CD14-positive monocyte (primary cell): ENCODE data around the gene DRAXIN. TPM values are rescaled to one million over a fixed set of nuclear protein-coding genes. Genes with fewer than 3 reads are reported as not detected.

Experiments used
- DNase-seq, 3 donors: peaks; one replicate each; pipeline ENCODE4 v3.0.0-alpha.2; 2011 to 2022
- H2AFZ ChIP-seq: 2 replicates; pipeline ENCODE4 v1.6.0; 2012; ENCODE audit warnings: mild to moderate bottlenecking, low read depth, low read length, inconsistent platforms; ENCODE audit not compliant: insufficient read depth, poor library complexity, severe bottlenecking
- H3K27ac ChIP-seq, 2 donors: 1 replicate in 1 of 2; 2 replicates in 1 of 2; pipeline ENCODE4 v1.5.1; 2012 to 2013; ENCODE audit warnings: low read length in 2 of 2, control low read depth in 1 of 2, inconsistent platforms in 1 of 2, low read depth in 1 of 2, mild to moderate bottlenecking in 1 of 2
- H3K27me3 ChIP-seq, 2 donors: one replicate each; pipeline versions ENCODE4 v1.6.0 to v1.6.1; 2011 to 2013; ENCODE audit warnings: low read length in 2 of 2; ENCODE audit not compliant: control insufficient read depth in 2 of 2, insufficient read depth in 2 of 2
- H3K36me3 ChIP-seq, 2 donors: replicated peaks in 1 of 2; 1 replicate in 1 of 2; 2 replicates in 1 of 2; pipeline versions ENCODE4 v1.5.1 to v1.6.1; 2012 to 2013; ENCODE audit warnings: low read length in 2 of 2, control low read depth in 1 of 2, inconsistent platforms in 1 of 2, mild to moderate bottlenecking in 1 of 2; ENCODE audit not compliant: insufficient read depth in 2 of 2, control insufficient read depth in 1 of 2
- H3K4me1 ChIP-seq, 2 donors: 1 replicate in 1 of 2; 2 replicates in 1 of 2; pipeline versions ENCODE4 v1.5.1 to v1.6.1; 2012 to 2013; ENCODE audit warnings: low read length in 2 of 2, control low read depth in 1 of 2, inconsistent platforms in 1 of 2, mild to moderate bottlenecking in 1 of 2, moderate library complexity in 1 of 2; ENCODE audit not compliant: insufficient read depth in 2 of 2, control insufficient read depth in 1 of 2
- H3K4me2 ChIP-seq: replicated peaks from 2 replicates; pipeline ENCODE3; 2012; ENCODE audit warnings: low read length, moderate library complexity, mild to moderate bottlenecking; ENCODE audit not compliant: poor library complexity, severe bottlenecking; ENCODE audit errors: extremely low read depth
- H3K4me3 ChIP-seq, 3 experiments: fragments of 200-600 bp in 1 of 3; sonication (generic) in 1 of 3; replicated peaks in 1 of 3; 1 replicate in 2 of 3; 2 replicates in 1 of 3; pipeline ENCODE4 v1.5.1; 2011 to 2013; ENCODE audit warnings: low read length in 3 of 3, mild to moderate bottlenecking in 3 of 3, control low read depth in 2 of 3, low read depth in 2 of 3, inconsistent platforms in 1 of 3, moderate library complexity in 1 of 3
- H3K79me2 ChIP-seq: 2 replicates; pipeline ENCODE4 v1.6.0; 2012; ENCODE audit warnings: mild to moderate bottlenecking, control low read depth, inconsistent platforms, low read length, moderate library complexity; ENCODE audit not compliant: insufficient read depth
- H3K9ac ChIP-seq: 2 replicates; pipeline ENCODE4 v1.6.0; 2017; ENCODE audit warnings: low read length, mild to moderate bottlenecking; ENCODE audit not compliant: insufficient read depth, poor library complexity, severe bottlenecking
- H3K9me3 ChIP-seq, 2 donors: replicated peaks in 1 of 2; 1 replicate in 1 of 2; 2 replicates in 1 of 2; pipeline versions ENCODE4 v1.5.1 to v1.6.1; 2012 to 2013; ENCODE audit warnings: low read length in 2 of 2, control low read depth in 1 of 2; ENCODE audit not compliant: control insufficient read depth in 1 of 2, insufficient read depth in 1 of 2
- H4K20me1 ChIP-seq: 2 replicates; pipeline ENCODE4 v1.6.0; 2012; ENCODE audit warnings: mild to moderate bottlenecking, low read length, control low read depth, moderate library complexity; ENCODE audit not compliant: insufficient read depth
- H3K27ac Mint-ChIP-seq, 7 donors: one replicate each; pipeline ENCODE4 v1.8.0; 2020; ENCODE audit warnings: mild to moderate bottlenecking in 7 of 7, mixed read lengths in 7 of 7, moderate library complexity in 6 of 7, inconsistent platforms in 2 of 7
- H3K27me3 Mint-ChIP-seq, 3 donors: one replicate each; pipeline ENCODE4 v1.8.0; 2021 to 2022; ENCODE audit warnings: low read depth in 3 of 3, mild to moderate bottlenecking in 3 of 3, mixed read lengths in 3 of 3, moderate library complexity in 3 of 3, inconsistent platforms in 1 of 3
- H3K36me3 Mint-ChIP-seq, 2 donors: one replicate each; pipeline ENCODE4 v1.8.0; 2020; ENCODE audit warnings: mixed read lengths in 2 of 2, inconsistent platforms in 1 of 2, mild to moderate bottlenecking in 1 of 2
- H3K4me1 Mint-ChIP-seq: one replicate; pipeline ENCODE4 v1.8.0; 2020; ENCODE audit warnings: mild to moderate bottlenecking, mixed read lengths
- H3K4me3 Mint-ChIP-seq, 2 donors: one replicate each; pipeline ENCODE4 v1.8.0; 2020; ENCODE audit warnings: mild to moderate bottlenecking in 2 of 2, mixed read lengths in 2 of 2, moderate library complexity in 1 of 2
- H3K9me3 Mint-ChIP-seq, 7 donors: one replicate each; pipeline ENCODE4 v1.8.0; 2020 to 2022; ENCODE audit warnings: mixed read lengths in 7 of 7, mild to moderate bottlenecking in 6 of 7, moderate library complexity in 6 of 7, inconsistent platforms in 2 of 7
- WGBS: methylation state at CpG from one replicate; pipeline ENCODE4 v1.1.5; 2013; ENCODE audit warnings: missing lambda C conversion rate; ENCODE audit not compliant: insufficient coverage; 5-methylcytosine and 5-hydroxymethylcytosine counted together
- intact Hi-C, 2 donors: fragments of 100-400 bp; cut with micrococcal nuclease; formaldehyde crosslinking; loops; one replicate each; pipeline versions ENCODE4 v1.15.0 to v1.15.1; 2023
- polyA plus RNA-seq, 3 donors: library from polyadenylated mRNA; depleted of rRNA in 1 of 3; unstranded in 2 of 3; stranded (reverse) in 1 of 3; fragments of 300-500 nt in 2 of 3; fragments of >200 nt in 1 of 3; fragmentation: Illumina TruSeq in 2 of 3; gene quantifications; 1 replicate in 2 of 3; 2 replicates in 1 of 3; pipeline ENCODE4 v1.2.3, GENCODE V29; 2012 to 2021
- TF ChIP-seq, protein P1 (sequence below): fragments of 200-600 bp; IDR thresholded peaks from one replicate; pipeline ENCODE4 v1.8.0; 2022; ENCODE audit warnings: antibody characterized with exemption, mild to moderate bottlenecking

The DRAXIN gene
- polyA plus RNA-seq, 3 donors, result 0.14 to 0.27 (median 0.18) TPM

DNA sequence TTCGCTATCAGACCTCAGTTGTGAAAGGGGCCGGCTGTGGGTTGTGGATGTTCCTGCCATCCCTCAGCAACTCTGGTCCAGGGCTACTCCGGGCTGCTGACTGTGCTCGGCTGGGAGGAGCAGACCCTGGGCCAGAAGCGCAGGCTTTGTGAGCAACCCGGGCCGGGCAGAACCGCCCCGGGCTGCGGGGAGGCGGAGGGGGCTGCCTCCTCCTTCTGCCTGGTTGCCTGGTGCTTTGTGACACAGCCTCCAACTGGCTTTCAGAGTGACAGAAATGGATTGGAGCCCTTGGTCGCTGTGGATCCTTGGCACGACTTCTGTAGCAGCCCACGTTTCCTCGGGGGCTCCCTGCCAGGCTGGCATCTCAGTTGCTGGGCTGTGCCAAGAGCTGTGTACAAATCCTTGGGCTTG, 10.0 kb downstream of the DRAXIN start:
- Mint-ChIP-seq H3K27ac (no peak overlapping the region), H3K36me3 (no peaks in the 10 kb centered on the region), H3K4me1 (no peaks in the 10 kb centered on the region), H3K27me3 (peaks cover 22 to 46% (median 32%) of the 10 kb centered on the region in 3 donors), H3K4me3 (no peak overlapping the region), H3K9me3 (peaks cover 0 to 3% (median 0%) of the 10 kb centered on the region in 7 donors)
- Histone ChIP-seq H3K4me2 (no peak overlapping the region), H3K9me3 (no peaks in the 10 kb centered on the region), H3K79me2 (no peaks in the 10 kb centered on the region), H3K4me1 (no peaks in the 10 kb centered on the region), H3K9ac (no peak overlapping the region), H3K36me3 (no peaks in the 10 kb centered on the region), H4K20me1 (no peaks in the 10 kb centered on the region), H2AFZ (no peak overlapping the region), H3K4me3 (no peak overlapping the region), H3K27ac (no peak overlapping the region), H3K27me3 (peaks cover 0 to 25% of the 10 kb centered on the region in 2 donors)
- WGBS, result 73% methylated on average over 15 of the region's 15 CpGs
- intact Hi-C loops, result no loop called here
- TF ChIP-seq, protein P1, sequence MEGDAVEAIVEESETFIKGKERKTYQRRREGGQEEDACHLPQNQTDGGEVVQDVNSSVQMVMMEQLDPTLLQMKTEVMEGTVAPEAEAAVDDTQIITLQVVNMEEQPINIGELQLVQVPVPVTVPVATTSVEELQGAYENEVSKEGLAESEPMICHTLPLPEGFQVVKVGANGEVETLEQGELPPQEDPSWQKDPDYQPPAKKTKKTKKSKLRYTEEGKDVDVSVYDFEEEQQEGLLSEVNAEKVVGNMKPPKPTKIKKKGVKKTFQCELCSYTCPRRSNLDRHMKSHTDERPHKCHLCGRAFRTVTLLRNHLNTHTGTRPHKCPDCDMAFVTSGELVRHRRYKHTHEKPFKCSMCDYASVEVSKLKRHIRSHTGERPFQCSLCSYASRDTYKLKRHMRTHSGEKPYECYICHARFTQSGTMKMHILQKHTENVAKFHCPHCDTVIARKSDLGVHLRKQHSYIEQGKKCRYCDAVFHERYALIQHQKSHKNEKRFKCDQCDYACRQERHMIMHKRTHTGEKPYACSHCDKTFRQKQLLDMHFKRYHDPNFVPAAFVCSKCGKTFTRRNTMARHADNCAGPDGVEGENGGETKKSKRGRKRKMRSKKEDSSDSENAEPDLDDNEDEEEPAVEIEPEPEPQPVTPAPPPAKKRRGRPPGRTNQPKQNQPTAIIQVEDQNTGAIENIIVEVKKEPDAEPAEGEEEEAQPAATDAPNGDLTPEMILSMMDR, result no peak
- DNase-seq, result no peak

- WGBS, result 84% methylated on average over 14 of the region's 15 CpGs
- Histone ChIP-seq H3K4me1 (no peaks in the 10 kb centered on the region), H3K36me3 (no peaks in the 10 kb centered on the region), H3K4me3 (no peak overlapping the region), H3K27ac (no peak overlapping the region), H3K9me3 (no peaks in the 10 kb centered on the region), H3K79me2 (no peaks in the 10 kb centered on the region), H3K9ac (no peak overlapping the region), H3K27me3 (peaks cover 0 to 25% of the 10 kb centered on the region in 2 donors), H3K4me2 (no peak overlapping the region), H2AFZ (no peak overlapping the region), H4K20me1 (no peaks in the 10 kb centered on the region)
- Mint-ChIP-seq H3K4me3 (no peak overlapping the region), H3K27me3 (peaks cover 22 to 46% (median 32%) of the 10 kb centered on the region in 3 donors), H3K9me3 (peaks cover 0 to 3% (median 0%) of the 10 kb centered on the region in 7 donors), H3K27ac (no peak overlapping the region), H3K36me3 (no peaks in the 10 kb centered on the region), H3K4me1 (no peaks in the 10 kb centered on the region)
- intact Hi-C loops, result no loop called here
- TF ChIP-seq, protein P1, result no peak
- no peak for DNase-seq
Measured at GRCh38 chr1:11701981-11702803, 10.7 kb downstream of the DRAXIN start.
